Measurements from ENCODE around the gene TNFSF4.
A peak's percentile ranks its signal among the peaks of the same experiment; 100 is the strongest.

TNFSF4 gene

GRCh38 chr1:173210283-173210682 lies 3.2 kb upstream of the TNFSF4 start:
- DNase-seq = no peak

GRCh38 chr1:173208868-173209267 lies 1.7 kb upstream of the TNFSF4 start:
- no peak for DNase-seq

- DNase-seq = no peak
Observed at GRCh38 chr1:173208146-173208545, 1.0 kb upstream of the TNFSF4 start.

- DNase-seq = no peak
Observed at GRCh38 chr1:173205146-173206051, 1.7 kb downstream of the TNFSF4 start.

GRCh38 chr1:173204693-173205092 lies 2.4 kb downstream of the TNFSF4 start:
- no peak for DNase-seq

GRCh38 chr1:173202424-173203145 lies 4.5 kb downstream of the TNFSF4 start:
- DNase-seq = peak; percentile 27

- DNase-seq = no peak
Observed at GRCh38 chr1:173201969-173202368, 5.2 kb downstream of the TNFSF4 start.

- no peak for DNase-seq
Observed at GRCh38 chr1:173195596-173196088, 11.5 kb downstream of the TNFSF4 start.

GRCh38 chr1:173193639-173194038 lies 13.5 kb downstream of the TNFSF4 start:
- no peak for DNase-seq

GRCh38 chr1:173191011-173191705 lies 16.0 kb downstream of the TNFSF4 start:
- DNase-seq = no peak

GRCh38 chr1:173190101-173190936 lies 16.8 kb downstream of the TNFSF4 start:
- peak; percentile 85 for DNase-seq

GRCh38 chr1:173187671-173188237 lies 19.4 kb downstream of the TNFSF4 start:
- DNase-seq = no peak

GRCh38 chr1:173181791-173182190 lies 25.3 kb downstream of the TNFSF4 start:
- no peak for DNase-seq

GRCh38 chr1:173176246-173176645 lies 30.9 kb downstream of the TNFSF4 start:
- DNase-seq = no peak

- DNase-seq = no peak
Observed at GRCh38 chr1:173175514-173176145, 31.5 kb downstream of the TNFSF4 start.

GRCh38 chr1:173173388-173173787 lies 33.7 kb downstream of the TNFSF4 start:
- DNase-seq = no peak

- no peak for DNase-seq
Observed at GRCh38 chr1:173171152-173171551, 36.0 kb downstream of the TNFSF4 start.

GRCh38 chr1:173168941-173169340 lies 38.2 kb downstream of the TNFSF4 start:
- DNase-seq = no peak

GRCh38 chr1:173164686-173165085 lies 42.4 kb downstream of the TNFSF4 start:
- DNase-seq = no peak

- DNase-seq = no peak
Observed at GRCh38 chr1:173164178-173164577, 43.0 kb downstream of the TNFSF4 start.

GRCh38 chr1:173163222-173163621 lies 43.9 kb downstream of the TNFSF4 start:
- DNase-seq = no peak

All from femur (tissue), 1 donor.